Measurements from ENCODE around the gene EIF2S3.

GRCh38 chrX:24034485-24034884 lies 20.3 kb upstream of the EIF2S3 start:
- TF ChIP-seq PATZ1 (CRISPR knock-in tag; IDR thresholded peaks at IDR 0.05; ENCODE audit: borderline replicate concordance) (no peak), ESRRG (CRISPR knock-in tag; IDR thresholded peaks at IDR 0.05) (no peak), ISL1 (CRISPR knock-in tag; IDR thresholded peaks at IDR 0.05) (no peak), GLIS3 (CRISPR knock-in tag; IDR thresholded peaks at IDR 0.05) (no peak), RARB (CRISPR knock-in tag; IDR thresholded peaks at IDR 0.05) (no peak), ZFP3 (CRISPR knock-in tag; IDR thresholded peaks at IDR 0.05) (no peak), ZC3H10 (CRISPR knock-in tag; IDR thresholded peaks at IDR 0.05) (no peak), ARNTL (CRISPR knock-in tag; IDR thresholded peaks at IDR 0.05; ENCODE audit: borderline replicate concordance, low read depth) (no peak)

Data from SK-N-SH treated with all-trans-retinoic acid at 6 μM for 48 hours (cell line).